SK-N-MC (cell line): Measurements from ENCODE around the gene HDC.

Experiments
- EZH2 ChIP-seq: fragments of 200-600 bp; sonication (generic); IDR thresholded peaks from one replicate; pipeline ENCODE4 v1.6.1; 2017; ENCODE audit warnings: antibody characterized with exemption
- FOXP2 ChIP-seq: optimal IDR thresholded peaks from 2 replicates; pipeline ENCODE3; 2011; ENCODE audit warnings: mild to moderate bottlenecking, moderate library complexity; ENCODE audit not compliant: insufficient read depth; ENCODE audit errors: extremely low read length, control extremely low read depth
- POLR2AphosphoS5 ChIP-seq: IDR thresholded peaks from 2 replicates; pipeline ENCODE4 v1.6.1; 2012; ENCODE audit warnings: mild to moderate bottlenecking, low read depth, low read length, borderline replicate concordance

DNA sequence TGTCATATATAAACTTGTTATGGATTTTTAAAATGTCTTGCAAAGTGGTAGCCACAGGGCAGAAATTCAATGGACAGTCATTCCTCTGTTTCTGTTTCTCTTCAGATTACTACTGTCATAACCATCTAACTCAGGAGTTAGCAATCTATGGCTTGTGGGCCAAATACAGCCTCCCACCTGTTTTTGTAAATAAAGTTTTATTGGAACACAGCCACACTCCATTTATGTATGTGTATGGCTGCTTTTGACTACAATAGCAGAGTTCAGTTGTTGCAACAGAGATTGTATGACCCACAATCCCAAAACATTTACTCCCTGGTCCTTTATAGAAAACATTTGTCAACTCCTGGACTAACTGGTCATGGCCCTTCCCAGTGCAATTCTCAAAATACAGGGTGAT lies 63.5 kb downstream of the HDC start:
- TF ChIP-seq EZH2 (no peak), POLR2AphosphoS5 (no peak), FOXP2 (no peak)
